DOHH2 (cell line): ENCODE results near the gene DENND1B.

Source experiments
- H3F3A ChIP-seq: fragments of 200-600 bp; sonication (generic), shearing (Covaris generic); 2 replicates; pipeline ENCODE4 v1.6.0; 2016; ENCODE audit warnings: antibody characterized with exemption, mild to moderate bottlenecking; ENCODE audit not compliant: control insufficient read depth, insufficient read depth
- H3K27ac ChIP-seq: fragments of 200-600 bp; sonication (generic); 2 replicates; pipeline ENCODE4 v1.5.1; 2014; ENCODE audit warnings: low read depth, mild to moderate bottlenecking, low read length, moderate library complexity
- H3K27me3 ChIP-seq: fragments of 200-600 bp; sonication (generic); 2 replicates; pipeline ENCODE4 v1.6.1; 2014; ENCODE audit warnings: mild to moderate bottlenecking, low read length, mixed read lengths; ENCODE audit not compliant: control insufficient read depth
- H3K36me3 ChIP-seq: fragments of 200-600 bp; sonication (generic); 2 replicates; pipeline ENCODE4 v1.6.1; 2014; ENCODE audit warnings: mild to moderate bottlenecking, low read length, moderate library complexity, mixed read lengths; ENCODE audit not compliant: control insufficient read depth
- H3K4me1 ChIP-seq: fragments of 200-600 bp; sonication (generic); 2 replicates; pipeline ENCODE4 v1.6.1; 2014; ENCODE audit warnings: mild to moderate bottlenecking, low read length, mixed read lengths; ENCODE audit not compliant: control insufficient read depth
- H3K4me2 ChIP-seq: fragments of 200-600 bp; sonication (generic); 2 replicates; pipeline ENCODE4 v1.6.0; 2014; ENCODE audit warnings: mild to moderate bottlenecking, low read length, moderate library complexity
- H3K4me3 ChIP-seq: fragments of 200-600 bp; sonication (generic); 2 replicates; pipeline ENCODE4 v1.5.1; 2014; ENCODE audit warnings: mild to moderate bottlenecking, low read length, mixed read lengths
- H3K79me2 ChIP-seq: fragments of 200-600 bp; sonication (generic); 2 replicates; pipeline ENCODE4 v1.6.1; 2014; ENCODE audit warnings: mild to moderate bottlenecking, low read length, mixed read lengths; ENCODE audit not compliant: control insufficient read depth
- H3K9me2 ChIP-seq: fragments of 200-600 bp; sonication (generic); replicated peaks from 2 replicates; pipeline ENCODE4 v1.6.1; 2014; ENCODE audit warnings: mild to moderate bottlenecking, low read length, mixed read lengths; ENCODE audit not compliant: control insufficient read depth
- H3K9me3 ChIP-seq: fragments of 200-600 bp; sonication (generic); 2 replicates; pipeline ENCODE4 v1.6.1; 2014; ENCODE audit warnings: antibody characterized with exemption, low read length, mixed read lengths; ENCODE audit not compliant: control insufficient read depth, insufficient read depth
- H4K20me1 ChIP-seq: fragments of 200-600 bp; sonication (generic); 2 replicates; pipeline ENCODE4 v1.6.0; 2014; ENCODE audit warnings: low read depth, mild to moderate bottlenecking, antibody characterized with exemption, low read length, moderate library complexity; ENCODE audit not compliant: control insufficient read depth, insufficient read depth
- EZH2phosphoT487 ChIP-seq: fragments of 200-600 bp; sonication (generic); IDR thresholded peaks from 2 replicates; pipeline ENCODE4 v1.6.1; 2017; ENCODE audit warnings: borderline replicate concordance, mild to moderate bottlenecking, antibody characterized with exemption, low read length, moderate library complexity, mixed read lengths
- TF ChIP-seq, protein P1 (sequence below): fragments of 200-600 bp; sonication (generic); IDR thresholded peaks from one replicate; pipeline ENCODE4 v1.5.1; 2014; ENCODE audit warnings: antibody characterized with exemption, mild to moderate bottlenecking, low read depth, low read length; ENCODE audit not compliant: poor library complexity, severe bottlenecking

Gene DENND1B

DNA sequence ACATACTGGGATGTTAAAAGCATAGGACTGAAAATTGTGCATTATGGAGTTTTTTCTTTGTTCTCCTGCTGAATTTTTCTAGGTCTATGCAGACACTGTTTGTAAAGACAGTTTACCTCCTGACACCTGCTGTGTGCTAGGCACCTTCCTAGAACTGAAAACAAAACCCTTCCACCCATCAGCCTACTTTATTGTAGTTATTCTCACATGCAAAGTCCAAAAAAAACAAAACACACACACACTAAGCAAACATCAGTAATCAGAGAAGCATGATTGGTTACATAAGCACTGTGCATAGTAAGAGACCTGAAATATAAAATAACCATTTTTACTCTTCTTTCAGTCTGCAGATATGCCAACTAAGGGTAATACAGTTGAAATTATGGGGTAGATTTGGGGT, 312.1 kb downstream of the DENND1B start:
- Histone ChIP-seq H3K27me3 (no peaks in the 10 kb centered on the region), H3K4me2 (no peak overlapping the region), H3K4me3 (no peak overlapping the region), H4K20me1 (no peaks in the 10 kb centered on the region), H3K9me3 (no peaks in the 10 kb centered on the region), H3K4me1 (no peaks in the 10 kb centered on the region), H3F3A (no peaks in the 10 kb centered on the region), H3K27ac (no peak overlapping the region), H3K36me3 (no peaks in the 10 kb centered on the region), H3K79me2 (no peaks in the 10 kb centered on the region), H3K9me2 (no peaks in the 10 kb centered on the region)
- no peak for TF ChIP-seq EZH2phosphoT487
- TF ChIP-seq, protein P1, sequence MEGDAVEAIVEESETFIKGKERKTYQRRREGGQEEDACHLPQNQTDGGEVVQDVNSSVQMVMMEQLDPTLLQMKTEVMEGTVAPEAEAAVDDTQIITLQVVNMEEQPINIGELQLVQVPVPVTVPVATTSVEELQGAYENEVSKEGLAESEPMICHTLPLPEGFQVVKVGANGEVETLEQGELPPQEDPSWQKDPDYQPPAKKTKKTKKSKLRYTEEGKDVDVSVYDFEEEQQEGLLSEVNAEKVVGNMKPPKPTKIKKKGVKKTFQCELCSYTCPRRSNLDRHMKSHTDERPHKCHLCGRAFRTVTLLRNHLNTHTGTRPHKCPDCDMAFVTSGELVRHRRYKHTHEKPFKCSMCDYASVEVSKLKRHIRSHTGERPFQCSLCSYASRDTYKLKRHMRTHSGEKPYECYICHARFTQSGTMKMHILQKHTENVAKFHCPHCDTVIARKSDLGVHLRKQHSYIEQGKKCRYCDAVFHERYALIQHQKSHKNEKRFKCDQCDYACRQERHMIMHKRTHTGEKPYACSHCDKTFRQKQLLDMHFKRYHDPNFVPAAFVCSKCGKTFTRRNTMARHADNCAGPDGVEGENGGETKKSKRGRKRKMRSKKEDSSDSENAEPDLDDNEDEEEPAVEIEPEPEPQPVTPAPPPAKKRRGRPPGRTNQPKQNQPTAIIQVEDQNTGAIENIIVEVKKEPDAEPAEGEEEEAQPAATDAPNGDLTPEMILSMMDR, result no peak

GRCh38 chr1:197462539-197462938, 312.7 kb downstream of the DENND1B start:
- H3K4me2 ChIP-seq, result no peak overlapping the region
- no peaks in the 10 kb centered on the region for H3F3A ChIP-seq
- H3K27ac ChIP-seq, result no peak overlapping the region
- no peaks in the 10 kb centered on the region for H4K20me1 ChIP-seq
- no peaks in the 10 kb centered on the region for H3K79me2 ChIP-seq
- H3K4me3 ChIP-seq, result no peak overlapping the region
- TF ChIP-seq, protein P1, result no peak
- no peak for TF ChIP-seq EZH2phosphoT487
- H3K9me2 ChIP-seq, result no peaks in the 10 kb centered on the region
- H3K9me3 ChIP-seq, result no peaks in the 10 kb centered on the region
- no peaks in the 10 kb centered on the region for H3K36me3 ChIP-seq
- H3K4me1 ChIP-seq, result no peaks in the 10 kb centered on the region
- H3K27me3 ChIP-seq, result no peaks in the 10 kb centered on the region
